Measurements from ENCODE around the gene KCNK17. TPM values are rescaled to one million over a fixed set of nuclear protein-coding genes. Genes with fewer than 3 reads are reported as not detected.

KCNK17 gene
- total and polyA plus RNA-seq, 7 donors: 0.04 TPM; not detected in 6

- WGBS, 3 donors: 55 to 58% (median 57%) methylated on average over 5 of the region's 5 CpGs
- Histone ChIP-seq H3K9me3 (no peaks in the 10 kb centered on the region), H3K27me3 (ENCODE audit: insufficient read depth in 3 of 3, low read length in 2 of 3) (peaks cover 0 to 23% (median 0%) of the 10 kb centered on the region in 3 donors), H3K4me1 (no peaks in the 10 kb centered on the region), H3K4me3 (no peak overlapping the region), H3K27ac (no peak overlapping the region), H3K36me3 (ENCODE audit: insufficient read depth in 1 of 2, low read depth in 1 of 2) (no peaks in the 10 kb centered on the region)
- intact Hi-C loops (cut with DNase I): no loop called here
- ATAC-seq: no peak
- no peak for TF ChIP-seq CTCF (IDR thresholded peaks at IDR 0.05)
- DNase-seq: no peak
These were observed 50.7 kb downstream of the KCNK17 start for GRCh38 chr6:39263303-39264037.

GRCh38 chr6:39261751-39262150 is 52.5 kb downstream of the KCNK17 start:
- no peak for TF ChIP-seq CTCF (IDR thresholded peaks at IDR 0.05)
- no peak overlapping the region for H3K27ac ChIP-seq
- ATAC-seq (no peak), DNase-seq (no peak)
- H3K36me3 ChIP-seq (ENCODE audit: insufficient read depth in 1 of 2, low read depth in 1 of 2): no peaks in the 10 kb centered on the region
- H3K4me1 ChIP-seq: no peaks in the 10 kb centered on the region
- H3K4me3 ChIP-seq: no peak overlapping the region
- intact Hi-C loops (cut with DNase I): no loop called here
- peaks cover 0 to 25% (median 0%) of the 10 kb centered on the region in 3 donors for H3K27me3 ChIP-seq (ENCODE audit: insufficient read depth in 3 of 3, low read length in 2 of 3)
- H3K9me3 ChIP-seq: no peaks in the 10 kb centered on the region
- WGBS, 3 donors: 93 to 96% (median 93%) methylated on average over 3 of the region's 3 CpGs

GRCh38 chr6:39260953-39261352 is 53.3 kb downstream of the KCNK17 start:
- no peak for ATAC-seq
- DNase-seq: no peak
- no peak for TF ChIP-seq CTCF (IDR thresholded peaks at IDR 0.05)

GRCh38 chr6:39260456-39260855 is 53.8 kb downstream of the KCNK17 start:
- H3K27ac ChIP-seq: no peak overlapping the region
- H3K36me3 ChIP-seq (ENCODE audit: insufficient read depth in 1 of 2, low read depth in 1 of 2): no peaks in the 10 kb centered on the region
- H3K4me1 ChIP-seq: no peaks in the 10 kb centered on the region
- peaks cover 0 to 25% (median 0%) of the 10 kb centered on the region in 3 donors for H3K27me3 ChIP-seq (ENCODE audit: insufficient read depth in 3 of 3, low read length in 2 of 3)
- H3K4me3 ChIP-seq: no peak overlapping the region
- no peak for DNase-seq
- no peaks in the 10 kb centered on the region for H3K9me3 ChIP-seq
- no peak for TF ChIP-seq CTCF (IDR thresholded peaks at IDR 0.05)
- intact Hi-C loops (cut with DNase I): no loop called here
- WGBS, 3 donors: 87 to 94% (median 91%) methylated on average over 2 of the region's 2 CpGs
- ATAC-seq: no peak

More at GRCh38 chr6:39260953-39261352, 53.3 kb downstream of the KCNK17 start:
- intact Hi-C loops (cut with DNase I): no loop called here
- no peaks in the 10 kb centered on the region for H3K9me3 ChIP-seq
- H3K4me1 ChIP-seq: no peaks in the 10 kb centered on the region
- no peak overlapping the region for H3K4me3 ChIP-seq
- WGBS, 3 donors: 80 to 87% (median 83%) methylated on average over 2 of the region's 2 CpGs
- H3K27ac ChIP-seq: no peak overlapping the region
- no peaks in the 10 kb centered on the region for H3K36me3 ChIP-seq (ENCODE audit: insufficient read depth in 1 of 2, low read depth in 1 of 2)
- H3K27me3 ChIP-seq (ENCODE audit: insufficient read depth in 3 of 3, low read length in 2 of 3): peaks cover 0 to 25% (median 0%) of the 10 kb centered on the region in 3 donors
